Posterior vena cava (tissue), 2 donors: ENCODE measurements around the gene ANO6. TPM values are rescaled to one million over a fixed set of nuclear protein-coding genes. Genes with fewer than 3 reads are reported as not detected.
A peak's percentile ranks its signal among the peaks of the same experiment; 100 is the strongest.

Source experiments
- DNase-seq: peaks from one replicate; pipeline ENCODE4 v3.0.0-alpha.2; 2020; ENCODE audit warnings: low spot score
- intact Hi-C, 2 donors: fragments of 100-400 bp; cut with DNase I; formaldehyde crosslinking; loops; one replicate each; pipeline versions ENCODE4 v1.14.1 to v1.14.2; 2022 to 2023
- total RNA-seq, 2 donors: library from RNA; stranded (reverse); fragmentation: NEBNext Ultra II Directional; extraction: Animal tissue kit (Norgen Biotek cat#: 25700); gene quantifications; one replicate each; pipeline ENCODE4 v1.2.1, GENCODE V29; 2021
- donor health status: DM: yes; HTN: yes; CAD: no.
- donor health status: DM: yes; HTN: yes; CAD: no.

The ANO6 gene
- total RNA-seq, 2 donors from 2014 or later = 74.8 to 76.6 TPM

GRCh38 chr12:45263587-45263986, 47.7 kb downstream of the ANO6 start:
- intact Hi-C loops = no loop called here
- no peak for DNase-seq

- intact Hi-C loops = no loop called here
- peak; percentile 91 for DNase-seq
Measured at GRCh38 chr12:45268672-45269411, 52.9 kb downstream of the ANO6 start.

- intact Hi-C loops = no loop called here
- no peak for DNase-seq
Measured at GRCh38 chr12:45269412-45269751, 53.5 kb downstream of the ANO6 start.

- DNase-seq = no peak
- intact Hi-C loops = no loop called here
Measured at GRCh38 chr12:45270951-45271350, 55.1 kb downstream of the ANO6 start.

- intact Hi-C loops = no loop called here
- DNase-seq = peak; percentile 82
Measured at GRCh38 chr12:45273717-45274271, 57.9 kb downstream of the ANO6 start.

GRCh38 chr12:45276154-45276755, 60.4 kb downstream of the ANO6 start:
- intact Hi-C loops = no loop called here
- DNase-seq = no peak

GRCh38 chr12:45278447-45278846, 62.6 kb downstream of the ANO6 start:
- no peak for DNase-seq
- intact Hi-C loops = no loop called here

GRCh38 chr12:45279931-45280830, 64.3 kb downstream of the ANO6 start:
- intact Hi-C loops = loop anchor here in 1 of 2 donors (1.0 kb wide), 1 partner anchor 11 kb away; no protein-coding TSS in a partner anchor

GRCh38 chr12:45281994-45282393, 66.1 kb downstream of the ANO6 start:
- intact Hi-C loops = no loop called here
- DNase-seq = no peak

More at GRCh38 chr12:45279931-45280830, 64.3 kb downstream of the ANO6 start:
- DNase-seq = no peak

- DNase-seq = no peak
- intact Hi-C loops = no loop called here
Measured at GRCh38 chr12:45282411-45282810, 66.5 kb downstream of the ANO6 start.

- intact Hi-C loops = no loop called here
- no peak for DNase-seq
Measured at GRCh38 chr12:45284096-45284901, 68.4 kb downstream of the ANO6 start.

GRCh38 chr12:45285717-45286116, 69.8 kb downstream of the ANO6 start:
- intact Hi-C loops = no loop called here
- DNase-seq = no peak

GRCh38 chr12:45286621-45287020, 70.7 kb downstream of the ANO6 start:
- intact Hi-C loops = no loop called here
- DNase-seq = no peak

GRCh38 chr12:45289245-45290215, 73.6 kb downstream of the ANO6 start:
- DNase-seq = no peak
- intact Hi-C loops = loop anchor here in 1 of 2 donors (10.0 kb wide), 1 partner anchor 65 kb away; no protein-coding TSS in a partner anchor

- intact Hi-C loops = loop anchor here in 1 of 2 donors (10.0 kb wide), 1 partner anchor 65 kb away; no protein-coding TSS in a partner anchor
- no peak for DNase-seq
Measured at GRCh38 chr12:45290216-45290605, 74.3 kb downstream of the ANO6 start.

- DNase-seq = no peak
- intact Hi-C loops = loop anchor here (1.0 to 10.0 kb wide), 2 partner anchors 12 to 67 kb away; no protein-coding TSS in a partner anchor
Measured at GRCh38 chr12:45291518-45291917, 75.6 kb downstream of the ANO6 start.

GRCh38 chr12:45292486-45293195, 76.7 kb downstream of the ANO6 start:
- no peak for DNase-seq
- intact Hi-C loops = loop anchor here in 1 of 2 donors (10.0 kb wide), 1 partner anchor 68 kb away; no protein-coding TSS in a partner anchor
